Stimulated activated naive CD8-positive, alpha-beta T cell treated with anti-CD3 and anti-CD28 coated beads, Interleukin-15, Interleukin-2, amounts not matched to agents 100 ng/mL and 50 ng/mL, for 24 hours (primary cell): ENCODE measurements around the gene ALDH9A1.

ENCODE experiments used
- H3K27ac Mint-ChIP-seq: one replicate; pipeline ENCODE4 v1.8.0; 2021; ENCODE audit warnings: mild to moderate bottlenecking, mixed read lengths
- H3K27me3 Mint-ChIP-seq: one replicate; pipeline ENCODE4 v1.8.0; 2021; ENCODE audit warnings: mixed read lengths
- H3K36me3 Mint-ChIP-seq: one replicate; pipeline ENCODE4 v1.8.0; 2021; ENCODE audit warnings: low read depth, mixed read lengths
- H3K4me1 Mint-ChIP-seq: one replicate; pipeline ENCODE4 v1.8.0; 2021; ENCODE audit warnings: low read depth, mixed read lengths
- H3K4me3 Mint-ChIP-seq: one replicate; pipeline ENCODE4 v1.8.0; 2021; ENCODE audit warnings: mild to moderate bottlenecking, mixed read lengths
- H3K9me3 Mint-ChIP-seq: one replicate; pipeline ENCODE4 v1.8.0; 2021; ENCODE audit warnings: mixed read lengths

Gene ALDH9A1

GRCh38 chr1:165629151-165629550 lies 69.2 kb downstream of the ALDH9A1 start:
- Mint-ChIP-seq H3K9me3 (no peaks in the 10 kb centered on the region), H3K4me3 (no peak overlapping the region), H3K27me3 (peaks cover 4% of the 10 kb centered on the region), H3K36me3 (no peaks in the 10 kb centered on the region), H3K27ac (no peak overlapping the region), H3K4me1 (peaks cover 14% of the 10 kb centered on the region)

DNA sequence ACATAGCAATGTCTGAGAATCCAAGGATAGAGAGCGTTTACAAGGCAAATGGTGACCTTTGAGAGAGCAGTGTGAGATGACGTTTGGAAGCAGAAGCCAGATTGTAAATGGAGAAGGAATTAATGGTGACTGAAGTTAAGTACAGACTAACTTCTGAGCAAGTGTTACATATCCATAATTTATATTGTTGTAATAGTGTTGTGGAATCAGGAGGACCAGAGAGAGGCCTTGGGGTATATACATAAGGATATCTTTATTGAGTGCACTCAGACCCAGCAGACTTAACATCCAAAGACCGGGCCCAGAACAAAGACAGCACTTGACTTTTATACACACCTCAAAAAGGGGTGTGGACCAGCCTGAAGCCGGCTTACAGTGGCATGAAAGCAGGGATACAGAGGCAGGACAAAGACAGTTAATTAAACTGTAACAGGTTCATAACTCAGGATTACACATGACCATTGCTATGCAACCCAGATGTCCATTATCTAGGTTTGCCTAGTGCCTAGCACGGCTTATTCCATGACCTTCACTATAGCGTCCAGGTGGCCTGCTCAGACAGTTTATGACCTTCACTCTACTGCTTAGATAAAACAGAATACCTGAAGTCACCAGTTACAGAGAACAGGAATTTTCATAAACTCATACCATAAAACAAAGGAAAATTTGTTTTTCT lies 70.1 kb downstream of the ALDH9A1 start:
- H3K4me3 Mint-ChIP-seq = no peak overlapping the region
- peaks cover 6% of the 10 kb centered on the region for H3K4me1 Mint-ChIP-seq

DNA sequence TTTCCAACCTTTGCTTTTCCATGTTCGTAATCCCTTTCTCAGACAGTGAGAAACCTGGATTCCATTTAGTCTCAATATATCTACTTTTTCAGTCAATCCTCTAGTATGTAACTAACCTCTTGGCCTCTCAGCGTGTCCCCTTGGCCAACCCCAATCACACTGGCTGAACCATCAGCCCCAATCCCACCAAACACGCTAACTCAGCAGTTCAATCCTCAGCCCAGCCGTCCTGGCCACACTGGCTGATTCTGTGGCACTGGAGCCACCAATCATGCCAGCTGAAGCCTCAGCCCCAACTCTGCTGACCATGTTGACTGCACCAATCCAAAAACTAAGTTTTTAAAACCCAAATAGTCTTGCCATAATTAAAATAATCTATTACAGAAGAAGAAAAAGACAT lies 73.9 kb downstream of the ALDH9A1 start:
- H3K9me3 Mint-ChIP-seq = no peaks in the 10 kb centered on the region
- peaks cover 6% of the 10 kb centered on the region for H3K27me3 Mint-ChIP-seq
- no peaks in the 10 kb centered on the region for H3K4me1 Mint-ChIP-seq
- H3K4me3 Mint-ChIP-seq = no peak overlapping the region
- no peaks in the 10 kb centered on the region for H3K36me3 Mint-ChIP-seq
- H3K27ac Mint-ChIP-seq = no peak overlapping the region

More for the DNA sequence above, 70.1 kb downstream of the ALDH9A1 start:
- no peaks in the 10 kb centered on the region for H3K36me3 Mint-ChIP-seq
- no peak overlapping the region for H3K27ac Mint-ChIP-seq
- H3K9me3 Mint-ChIP-seq = no peaks in the 10 kb centered on the region
- H3K27me3 Mint-ChIP-seq = peaks cover 4% of the 10 kb centered on the region

DNA sequence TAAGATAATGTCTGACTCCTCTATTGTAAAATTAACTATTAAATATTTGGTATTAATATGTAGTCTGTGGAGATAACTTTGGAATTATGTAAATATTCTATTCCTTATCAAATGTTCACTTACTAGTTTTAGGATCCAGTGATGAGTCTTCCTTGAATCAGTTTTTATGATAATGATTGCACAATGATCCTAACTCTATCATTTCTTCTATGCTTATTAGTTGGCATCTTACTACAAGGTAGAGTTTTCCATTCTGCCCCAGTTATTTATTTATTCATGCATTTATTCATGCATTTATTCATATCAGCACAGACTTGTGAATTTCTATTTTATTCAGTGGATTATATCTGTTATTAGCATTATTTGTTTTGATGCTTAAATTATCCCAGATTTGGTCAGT lies 74.7 kb downstream of the ALDH9A1 start:
- Mint-ChIP-seq H3K4me1 (no peaks in the 10 kb centered on the region), H3K27ac (no peak overlapping the region), H3K4me3 (no peak overlapping the region), H3K27me3 (peaks cover 6% of the 10 kb centered on the region), H3K9me3 (no peaks in the 10 kb centered on the region), H3K36me3 (no peaks in the 10 kb centered on the region)

DNA sequence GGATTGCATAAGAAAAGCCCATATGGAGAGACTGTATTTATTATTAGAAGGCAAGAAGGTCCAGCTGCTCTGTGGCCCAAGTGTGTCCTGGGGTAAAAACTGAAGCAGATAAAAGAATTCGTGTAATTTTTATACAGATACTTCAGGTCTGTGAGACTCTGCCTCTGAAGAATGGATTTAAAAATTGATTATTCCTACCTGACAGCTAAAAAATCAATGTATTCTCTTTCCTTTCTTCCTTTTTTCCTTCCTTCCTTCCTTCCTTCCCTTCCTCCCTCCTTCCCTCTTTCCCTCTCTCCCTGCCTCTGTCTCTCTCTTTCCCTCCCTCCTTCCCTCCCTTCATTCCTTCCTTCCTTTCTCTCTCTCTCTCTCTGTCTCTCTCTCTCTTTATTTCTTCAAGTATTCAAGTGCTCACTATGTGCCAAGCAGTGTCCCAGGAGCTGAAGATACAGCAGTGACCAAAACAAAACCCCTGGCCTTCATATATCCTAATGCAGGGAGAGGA lies 78.7 kb downstream of the ALDH9A1 start:
- no peaks in the 10 kb centered on the region for H3K36me3 Mint-ChIP-seq
- no peak overlapping the region for H3K4me3 Mint-ChIP-seq
- H3K9me3 Mint-ChIP-seq = no peaks in the 10 kb centered on the region
- peaks cover 25% of the 10 kb centered on the region for H3K27me3 Mint-ChIP-seq
- H3K4me1 Mint-ChIP-seq = no peaks in the 10 kb centered on the region
- no peak overlapping the region for H3K27ac Mint-ChIP-seq

- H3K4me1 Mint-ChIP-seq = no peaks in the 10 kb centered on the region
- no peak overlapping the region for H3K4me3 Mint-ChIP-seq
- peaks cover 37% of the 10 kb centered on the region for H3K27me3 Mint-ChIP-seq
- H3K27ac Mint-ChIP-seq = no peak overlapping the region
- H3K36me3 Mint-ChIP-seq = no peaks in the 10 kb centered on the region
- peaks cover 11% of the 10 kb centered on the region for H3K9me3 Mint-ChIP-seq
Observed at GRCh38 chr1:165616987-165617546, 81.3 kb downstream of the ALDH9A1 start.

DNA sequence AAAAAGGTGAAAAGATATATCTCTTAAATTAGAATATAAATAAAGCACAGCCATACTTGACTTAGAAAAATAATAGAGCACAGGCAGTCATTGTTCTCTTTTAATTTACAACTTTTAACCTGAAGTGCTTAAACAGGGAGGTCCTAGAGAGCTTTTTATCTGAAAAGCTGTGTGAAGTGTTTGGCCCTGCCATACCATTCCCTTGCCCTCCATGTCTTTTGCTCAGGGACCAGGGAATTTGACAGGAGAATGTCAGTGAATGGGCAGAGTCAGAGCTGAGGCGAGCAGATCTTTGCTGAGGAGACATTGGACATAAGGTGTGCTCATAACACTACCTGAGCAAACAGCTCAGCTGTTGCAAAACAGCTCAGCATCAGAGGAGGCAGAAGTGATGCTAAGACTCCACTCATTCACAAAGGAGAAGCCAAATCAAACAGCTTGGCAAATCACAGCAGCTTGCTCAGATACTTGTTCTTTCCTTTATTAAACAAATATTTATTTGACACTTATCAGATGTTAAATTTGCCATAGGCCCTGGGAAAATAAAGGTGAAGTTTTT lies 82.2 kb downstream of the ALDH9A1 start:
- H3K4me3 Mint-ChIP-seq = no peak overlapping the region
- no peaks in the 10 kb centered on the region for H3K4me1 Mint-ChIP-seq
- H3K27ac Mint-ChIP-seq = no peak overlapping the region
- peaks cover 11% of the 10 kb centered on the region for H3K9me3 Mint-ChIP-seq
- H3K27me3 Mint-ChIP-seq = peaks cover 41% of the 10 kb centered on the region
- H3K36me3 Mint-ChIP-seq = no peaks in the 10 kb centered on the region
